ENCODE results near the gene CHDH. TPM values are rescaled to one million over a fixed set of nuclear protein-coding genes. Genes with fewer than 3 reads are reported as not detected.

Gene CHDH
- total and polyA plus RNA-seq, 2 donors (not counting 3 experiments of a cell fraction or from before 2014, with no cell fraction given): 0.04 to 0.06 TPM

- no peaks in the 10 kb centered on the region for H3K9me3 ChIP-seq (replicated peaks; ENCODE audit: control insufficient read depth, insufficient read depth, low read length)
- no peaks in the 10 kb centered on the region for H4K20me1 ChIP-seq (replicated peaks; ENCODE audit: control insufficient read depth, extremely low read depth, insufficient read depth, low read length)
- intact Hi-C loops (cut with micrococcal nuclease): no loop called here
- dilution Hi-C loops (cut with MboI; ENCODE audit: extremely low pct_ligation_motif_present, low sequenced_read_pairs): no loop called here
- no peak overlapping the region for H3K4me2 ChIP-seq (ENCODE audit: insufficient read depth, low read length)
- H2AFZ ChIP-seq (ENCODE audit: low read depth, low read length): no peak overlapping the region
- no peaks in the 10 kb centered on the region for H3K9me1 ChIP-seq (replicated peaks; ENCODE audit: control insufficient read depth, extremely low read depth, insufficient read depth, low read length)
- H3K4me3 ChIP-seq (replicated peaks in 1 of 3; ENCODE audit: insufficient read depth in 1 of 3, low read depth in 1 of 3, low read length in 3 of 3): no peak overlapping the region
- TF ChIP-seq GATA2 (IDR thresholded peaks at IDR 0.05; ENCODE audit: insufficient read depth, insufficient read length, low read depth, low read length) (no peak), MAX (IDR thresholded peaks at IDR 0.05; ENCODE audit: insufficient read depth, insufficient read length) (no peak), EZH2 (IDR thresholded peaks at IDR 0.05; ENCODE audit: borderline replicate concordance, low read depth, low read length, severe bottlenecking) (no peak), FOS (IDR thresholded peaks at IDR 0.05; ENCODE audit: borderline replicate concordance, insufficient read depth, low read length) (no peak), POLR2A (IDR thresholded peaks at IDR 0.05; ENCODE audit: low read depth, low read length) (no peak), JUN (IDR thresholded peaks at IDR 0.05; ENCODE audit: borderline replicate concordance, insufficient read depth, insufficient read length, low read depth) (no peak), CTCF (IDR thresholded peaks at IDR 0.05; ENCODE audit: extremely low read depth in 1 of 2, insufficient read depth in 1 of 2, low read depth in 1 of 2, low read length in 2 of 2) (no peak)
- H3K79me2 ChIP-seq (ENCODE audit: control insufficient read depth, insufficient read depth, low read length): no peaks in the 10 kb centered on the region
- POLR2A ChIA-PET: no interaction called here
- no peak for FAIRE-seq
- no peaks in the 10 kb centered on the region for H3K4me1 ChIP-seq (ENCODE audit: control insufficient read depth, extremely low read depth, insufficient read depth, low read length)
- H3K36me3 ChIP-seq (ENCODE audit: control insufficient read depth in 2 of 2, extremely low read depth in 1 of 2, insufficient read depth in 2 of 2, low read length in 2 of 2): no peaks in the 10 kb centered on the region
- CTCF ChIA-PET: no interaction called here
- BruUV-seq (replicated peaks): no TSS peak
- H3K27me3 ChIP-seq (ENCODE audit: control insufficient read depth in 2 of 2, insufficient read depth in 2 of 2, low read length in 2 of 2): no peaks in the 10 kb centered on the region
- DNase-seq (ENCODE audit: low read depth, low spot score): no peak
- no peak overlapping the region for H3K9ac ChIP-seq (replicated peaks; ENCODE audit: extremely low read depth, insufficient read depth, low read length)
- no peak overlapping the region for H3K27ac ChIP-seq (ENCODE audit: insufficient read depth, low read depth, low read length)
Observed at GRCh38 chr3:53789459-53789858, 56.8 kb downstream of the CHDH start.
